ENCODE measurements around the gene IGFN1.
"Not testable (repeated sequence)": the region's sequence is repeated elsewhere in the genome, so short reads cannot be mapped to it uniquely, and the experiment has no call there.

IGFN1 gene

GRCh38 chr1:201190624-201191051, at the start of gene IGFN1:
Gene IGFN1 (plus strand): TSS chr1:201190824. CDS start chr1:201193294, 2,470 bp downstream.
- DNase-seq (ENCODE audit: low read depth), result no peak

GRCh38 chr1:201140941-201141260, 49.7 kb upstream of the IGFN1 start:
- DNase-seq (ENCODE audit: low read depth), result no peak

- no peak for DNase-seq (ENCODE audit: low read depth)
These were observed 49.2 kb upstream of the IGFN1 start for GRCh38 chr1:201141418-201141817.

- no peak for DNase-seq (ENCODE audit: low read depth)
These were observed 48.4 kb upstream of the IGFN1 start for GRCh38 chr1:201142011-201142848.

GRCh38 chr1:201142849-201143725, 47.5 kb upstream of the IGFN1 start:
- DNase-seq (ENCODE audit: low read depth), result no peak

GRCh38 chr1:201143726-201144635, 46.6 kb upstream of the IGFN1 start:
- no peak for DNase-seq (ENCODE audit: low read depth)

- DNase-seq (ENCODE audit: low read depth), result no peak
These were observed 45.9 kb upstream of the IGFN1 start for GRCh38 chr1:201144701-201145100.

- DNase-seq (ENCODE audit: low read depth), result no peak
These were observed 45.5 kb upstream of the IGFN1 start for GRCh38 chr1:201145132-201145531.

GRCh38 chr1:201145816-201146215, 44.8 kb upstream of the IGFN1 start:
- no peak for DNase-seq (ENCODE audit: low read depth)

- DNase-seq (ENCODE audit: low read depth), result no peak
These were observed 43.8 kb upstream of the IGFN1 start for GRCh38 chr1:201146626-201147390.

- DNase-seq (ENCODE audit: low read depth), result no peak
These were observed 43.1 kb upstream of the IGFN1 start for GRCh38 chr1:201147396-201148015.

- no peak for DNase-seq (ENCODE audit: low read depth)
These were observed 41.2 kb upstream of the IGFN1 start for GRCh38 chr1:201149400-201149799.

- DNase-seq (ENCODE audit: low read depth), result no peak
These were observed 36.9 kb upstream of the IGFN1 start for GRCh38 chr1:201153474-201154388.

- DNase-seq (ENCODE audit: low read depth), result peak; percentile 51
These were observed 36.0 kb upstream of the IGFN1 start, which contains the start of gene TMEM9 for GRCh38 chr1:201154389-201155165. Gene TMEM9 (minus strand): TSS chr1:201154474. CDS start chr1:201153923, 551 bp downstream.

GRCh38 chr1:201155354-201155753, 35.3 kb upstream of the IGFN1 start:
- DNase-seq (ENCODE audit: low read depth), result no peak

GRCh38 chr1:201156346-201156745, 34.3 kb upstream of the IGFN1 start:
- no peak for DNase-seq (ENCODE audit: low read depth)

- no peak for DNase-seq (ENCODE audit: low read depth)
These were observed 33.8 kb upstream of the IGFN1 start for GRCh38 chr1:201156819-201157218.

- no peak for DNase-seq (ENCODE audit: low read depth)
These were observed 32.7 kb upstream of the IGFN1 start for GRCh38 chr1:201157949-201158348.

- DNase-seq (ENCODE audit: low read depth), result not testable (repeated sequence)
These were observed 27.6 kb upstream of the IGFN1 start for GRCh38 chr1:201163036-201163435.

Data from GM04503 (cell line).